Measurements from ENCODE around the gene NTNG1.

Gene NTNG1

GRCh38 chr1:107389410-107390396 is 248.9 kb downstream of the NTNG1 start:
- ATAC-seq (replicated peaks) (no peak), DNase-seq (no peak)
- no peaks in the 10 kb centered on the region for H3K9me3 Mint-ChIP-seq
- H3K4me1 Mint-ChIP-seq (ENCODE audit: low read depth in 2 of 2): no peaks in the 10 kb centered on the region
- peaks cover 11 to 14% of the 10 kb centered on the region in 2 donors for H3K27me3 Mint-ChIP-seq
- no peaks in the 10 kb centered on the region for H3K36me3 Mint-ChIP-seq (ENCODE audit: insufficient read depth)
- H3K4me3 Mint-ChIP-seq: no peak overlapping the region
- H3K27ac Mint-ChIP-seq: no peak overlapping the region

- DNase-seq: no peak
- Mint-ChIP-seq H3K4me3 (no peak overlapping the region), H3K27ac (no peak overlapping the region), H3K4me1 (ENCODE audit: low read depth in 2 of 2) (no peaks in the 10 kb centered on the region), H3K36me3 (ENCODE audit: insufficient read depth) (no peaks in the 10 kb centered on the region), H3K27me3 (peaks cover 11 to 18% of the 10 kb centered on the region in 2 donors), H3K9me3 (no peaks in the 10 kb centered on the region)
- ATAC-seq (replicated peaks): no peak
Observed at GRCh38 chr1:107394301-107394700, 253.5 kb downstream of the NTNG1 start.

GRCh38 chr1:107401704-107402103 is 260.9 kb downstream of the NTNG1 start:
- Mint-ChIP-seq H3K4me3 (no peak overlapping the region), H3K27me3 (peaks cover 9 to 29% of the 10 kb centered on the region in 2 donors), H3K36me3 (ENCODE audit: insufficient read depth) (no peaks in the 10 kb centered on the region), H3K4me1 (ENCODE audit: low read depth in 2 of 2) (no peaks in the 10 kb centered on the region), H3K9me3 (no peaks in the 10 kb centered on the region), H3K27ac (no peak overlapping the region)
- DNase-seq: no peak
- no peak for ATAC-seq (replicated peaks)

- H3K36me3 Mint-ChIP-seq (ENCODE audit: insufficient read depth): no peaks in the 10 kb centered on the region
- H3K27ac Mint-ChIP-seq: no peak overlapping the region
- no peak for ATAC-seq (replicated peaks)
- no peaks in the 10 kb centered on the region for H3K9me3 Mint-ChIP-seq
- no peak for DNase-seq
- H3K4me1 Mint-ChIP-seq (ENCODE audit: low read depth in 2 of 2): no peaks in the 10 kb centered on the region
- H3K4me3 Mint-ChIP-seq: no peak overlapping the region
- H3K27me3 Mint-ChIP-seq: peaks cover 9 to 30% of the 10 kb centered on the region in 2 donors
Observed at GRCh38 chr1:107404756-107405155, 263.9 kb downstream of the NTNG1 start.

- DNase-seq (no peak), ATAC-seq (replicated peaks) (no peak)
- H3K27ac Mint-ChIP-seq: no peak overlapping the region
- no peaks in the 10 kb centered on the region for H3K36me3 Mint-ChIP-seq (ENCODE audit: insufficient read depth)
- H3K4me1 Mint-ChIP-seq (ENCODE audit: low read depth in 2 of 2): no peaks in the 10 kb centered on the region
- no peak overlapping the region for H3K4me3 Mint-ChIP-seq
- no peaks in the 10 kb centered on the region for H3K9me3 Mint-ChIP-seq
- peaks cover 9 to 25% of the 10 kb centered on the region in 2 donors for H3K27me3 Mint-ChIP-seq
Observed at GRCh38 chr1:107405236-107405635, 264.4 kb downstream of the NTNG1 start.

GRCh38 chr1:107407011-107407410 is 266.2 kb downstream of the NTNG1 start:
- Mint-ChIP-seq H3K36me3 (ENCODE audit: insufficient read depth) (peaks cover 2% of the 10 kb centered on the region), H3K4me3 (no peak overlapping the region), H3K27me3 (peaks cover 8 to 35% of the 10 kb centered on the region in 2 donors), H3K9me3 (no peaks in the 10 kb centered on the region), H3K4me1 (ENCODE audit: low read depth in 2 of 2) (no peaks in the 10 kb centered on the region), H3K27ac (no peak overlapping the region)
- ATAC-seq (replicated peaks): no peak
- DNase-seq: no peak

GRCh38 chr1:107413546-107413945 is 272.7 kb downstream of the NTNG1 start:
- H3K9me3 Mint-ChIP-seq: no peaks in the 10 kb centered on the region
- no peak overlapping the region for H3K4me3 Mint-ChIP-seq
- DNase-seq: no peak
- peaks cover 2% of the 10 kb centered on the region for H3K36me3 Mint-ChIP-seq (ENCODE audit: insufficient read depth)
- peaks cover 0 to 18% of the 10 kb centered on the region in 2 donors for H3K27me3 Mint-ChIP-seq
- H3K4me1 Mint-ChIP-seq (ENCODE audit: low read depth in 2 of 2): no peaks in the 10 kb centered on the region
- no peak overlapping the region for H3K27ac Mint-ChIP-seq
- ATAC-seq (replicated peaks): no peak

GRCh38 chr1:107413951-107414350 is 273.1 kb downstream of the NTNG1 start:
- Mint-ChIP-seq H3K4me3 (no peak overlapping the region), H3K27ac (no peak overlapping the region), H3K27me3 (peaks cover 0 to 20% of the 10 kb centered on the region in 2 donors), H3K36me3 (ENCODE audit: insufficient read depth) (peaks cover 2% of the 10 kb centered on the region), H3K9me3 (no peaks in the 10 kb centered on the region), H3K4me1 (ENCODE audit: low read depth in 2 of 2) (no peaks in the 10 kb centered on the region)
- ATAC-seq (replicated peaks) (no peak), DNase-seq (no peak)

GRCh38 chr1:107414550-107414949 is 273.7 kb downstream of the NTNG1 start:
- DNase-seq (no peak), ATAC-seq (replicated peaks) (no peak)
- Mint-ChIP-seq H3K9me3 (no peaks in the 10 kb centered on the region), H3K4me3 (no peak overlapping the region), H3K27me3 (peaks cover 0 to 24% of the 10 kb centered on the region in 2 donors), H3K36me3 (ENCODE audit: insufficient read depth) (peaks cover 2% of the 10 kb centered on the region), H3K27ac (no peak overlapping the region), H3K4me1 (ENCODE audit: low read depth in 2 of 2) (no peaks in the 10 kb centered on the region)

- no peak for DNase-seq
- H3K27ac Mint-ChIP-seq: no peak overlapping the region
- H3K4me1 Mint-ChIP-seq (ENCODE audit: low read depth in 2 of 2): no peaks in the 10 kb centered on the region
- H3K9me3 Mint-ChIP-seq: no peaks in the 10 kb centered on the region
- no peak for ATAC-seq (replicated peaks)
- H3K4me3 Mint-ChIP-seq: no peak overlapping the region
- peaks cover 2% of the 10 kb centered on the region for H3K36me3 Mint-ChIP-seq (ENCODE audit: insufficient read depth)
- peaks cover 0 to 24% of the 10 kb centered on the region in 2 donors for H3K27me3 Mint-ChIP-seq
Observed at GRCh38 chr1:107415241-107415640, 274.4 kb downstream of the NTNG1 start.

- Mint-ChIP-seq H3K4me1 (ENCODE audit: low read depth in 2 of 2) (no peaks in the 10 kb centered on the region), H3K27me3 (peaks cover 6 to 8% of the 10 kb centered on the region in 2 donors), H3K36me3 (ENCODE audit: insufficient read depth) (no peaks in the 10 kb centered on the region), H3K9me3 (no peaks in the 10 kb centered on the region), H3K4me3 (no peak overlapping the region), H3K27ac (no peak overlapping the region)
- ATAC-seq (replicated peaks) (no peak), DNase-seq (no peak)
Observed at GRCh38 chr1:107419003-107419402, 278.2 kb downstream of the NTNG1 start.

GRCh38 chr1:107422901-107423300 is 282.1 kb downstream of the NTNG1 start:
- no peak for ATAC-seq (replicated peaks)
- peaks cover 0 to 5% of the 10 kb centered on the region in 2 donors for H3K9me3 Mint-ChIP-seq
- no peaks in the 10 kb centered on the region for H3K36me3 Mint-ChIP-seq (ENCODE audit: insufficient read depth)
- no peak for DNase-seq
- no peaks in the 10 kb centered on the region for H3K4me1 Mint-ChIP-seq (ENCODE audit: low read depth in 2 of 2)
- H3K27ac Mint-ChIP-seq: no peak overlapping the region
- H3K27me3 Mint-ChIP-seq: peaks cover 15 to 31% of the 10 kb centered on the region in 2 donors
- H3K4me3 Mint-ChIP-seq: no peak overlapping the region

- ATAC-seq (replicated peaks) (no peak), DNase-seq (peak in 1 of 3 experiments; percentile 2)
- no peaks in the 10 kb centered on the region for H3K4me1 Mint-ChIP-seq (ENCODE audit: low read depth in 2 of 2)
- no peaks in the 10 kb centered on the region for H3K36me3 Mint-ChIP-seq (ENCODE audit: insufficient read depth)
- no peak overlapping the region for H3K27ac Mint-ChIP-seq
- H3K27me3 Mint-ChIP-seq: peaks cover 7 to 29% of the 10 kb centered on the region in 2 donors
- H3K9me3 Mint-ChIP-seq: no peaks in the 10 kb centered on the region
- H3K4me3 Mint-ChIP-seq: no peak overlapping the region
Observed at GRCh38 chr1:107430540-107431228, 289.8 kb downstream of the NTNG1 start.

GRCh38 chr1:107432108-107432507 is 291.3 kb downstream of the NTNG1 start:
- Mint-ChIP-seq H3K27me3 (peaks cover 0 to 15% of the 10 kb centered on the region in 2 donors), H3K36me3 (ENCODE audit: insufficient read depth) (no peaks in the 10 kb centered on the region), H3K9me3 (no peaks in the 10 kb centered on the region), H3K4me3 (no peak overlapping the region), H3K4me1 (ENCODE audit: low read depth in 2 of 2) (no peaks in the 10 kb centered on the region), H3K27ac (no peak overlapping the region)
- DNase-seq (no peak), ATAC-seq (replicated peaks) (no peak)

Data from effector memory CD8-positive, alpha-beta T cell (primary cell).